GM21737 (cell line): Measurements from ENCODE around the gene CST11.
A peak's percentile ranks its signal among the peaks of the same experiment; 100 is the strongest.

ENCODE experiments used
- ATAC-seq: cut with Tn5 transposase; IDR thresholded peaks from one replicate; pipeline ENCODE4 v1.9.1; 2021; ENCODE audit warnings: mild to moderate bottlenecking, moderate library complexity; ENCODE audit not compliant: unreplicated experiment

Gene CST11

GRCh38 chr20:23420943-23421931 lies 31.4 kb downstream of the CST11 start, which contains the start of gene NAPB:
NAPB (minus strand) TSS chr20:23421488; CDS start chr20:23421402, 86 bp downstream.
- peak; percentile 96 for ATAC-seq

GRCh38 chr20:23419995-23420901 lies 32.4 kb downstream of the CST11 start:
- peak; percentile 33 for ATAC-seq

DNA sequence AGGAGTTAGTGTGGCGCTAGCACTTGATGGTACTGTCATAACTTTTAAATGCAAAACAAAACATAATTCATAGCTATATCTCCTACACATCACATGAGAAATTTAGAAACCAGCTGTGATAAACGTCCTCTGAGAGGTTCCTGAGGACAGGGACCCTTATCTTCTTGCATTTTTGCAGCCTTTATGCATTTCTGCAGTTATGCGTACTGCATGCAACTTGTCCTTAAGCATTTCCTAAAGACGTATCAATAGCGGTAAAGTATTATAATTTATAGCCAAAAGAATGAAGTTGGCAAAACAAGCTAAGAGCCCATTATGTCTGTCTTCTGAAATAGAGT lies 33.0 kb downstream of the CST11 start:
- ATAC-seq, result no peak

DNA sequence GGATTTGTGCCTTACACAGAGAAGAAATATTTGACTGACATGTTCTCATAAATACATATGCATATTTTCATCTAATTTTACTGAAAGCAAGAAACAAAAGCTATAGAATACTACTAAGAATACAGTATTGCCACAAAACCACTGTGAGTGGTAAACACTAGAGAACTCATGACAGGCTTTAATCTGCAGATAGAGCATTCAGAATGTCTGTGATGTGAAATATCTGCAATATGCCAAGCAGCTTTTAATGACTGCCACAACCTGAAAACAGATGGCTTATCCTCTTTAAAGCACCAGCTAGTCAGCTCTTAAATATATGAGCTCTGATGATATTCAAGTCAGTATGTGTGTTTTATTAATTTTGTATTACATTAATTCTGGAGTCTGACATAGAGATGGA lies 34.8 kb downstream of the CST11 start:
- no peak for ATAC-seq

- no peak for ATAC-seq
These were observed 36.6 kb downstream of the CST11 start for GRCh38 chr20:23415959-23416583.

- ATAC-seq, result no peak
These were observed 37.1 kb downstream of the CST11 start for GRCh38 chr20:23415555-23415954.

GRCh38 chr20:23414526-23415188 lies 38.0 kb downstream of the CST11 start:
- no peak for ATAC-seq

GRCh38 chr20:23413862-23414422 lies 38.7 kb downstream of the CST11 start:
- no peak for ATAC-seq

DNA sequence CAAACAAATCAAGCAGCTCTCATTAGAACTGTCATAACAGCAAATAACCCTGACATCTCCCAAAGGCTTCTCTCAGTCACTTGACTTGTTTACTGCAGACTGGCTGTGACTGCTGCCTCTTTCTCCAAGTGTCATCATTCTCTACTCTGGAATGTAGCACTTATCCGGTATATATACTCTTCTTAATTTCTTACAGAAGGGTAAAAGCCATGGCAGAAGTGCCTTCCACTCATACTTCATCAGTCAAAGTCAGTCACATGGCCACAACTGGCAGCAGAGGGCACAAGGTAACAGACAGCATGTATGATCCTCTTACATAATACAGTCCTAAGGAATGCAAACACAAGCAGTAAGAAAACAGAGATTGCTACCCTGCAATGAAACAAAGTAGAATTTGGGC lies 40.6 kb downstream of the CST11 start:
- ATAC-seq, result no peak

DNA sequence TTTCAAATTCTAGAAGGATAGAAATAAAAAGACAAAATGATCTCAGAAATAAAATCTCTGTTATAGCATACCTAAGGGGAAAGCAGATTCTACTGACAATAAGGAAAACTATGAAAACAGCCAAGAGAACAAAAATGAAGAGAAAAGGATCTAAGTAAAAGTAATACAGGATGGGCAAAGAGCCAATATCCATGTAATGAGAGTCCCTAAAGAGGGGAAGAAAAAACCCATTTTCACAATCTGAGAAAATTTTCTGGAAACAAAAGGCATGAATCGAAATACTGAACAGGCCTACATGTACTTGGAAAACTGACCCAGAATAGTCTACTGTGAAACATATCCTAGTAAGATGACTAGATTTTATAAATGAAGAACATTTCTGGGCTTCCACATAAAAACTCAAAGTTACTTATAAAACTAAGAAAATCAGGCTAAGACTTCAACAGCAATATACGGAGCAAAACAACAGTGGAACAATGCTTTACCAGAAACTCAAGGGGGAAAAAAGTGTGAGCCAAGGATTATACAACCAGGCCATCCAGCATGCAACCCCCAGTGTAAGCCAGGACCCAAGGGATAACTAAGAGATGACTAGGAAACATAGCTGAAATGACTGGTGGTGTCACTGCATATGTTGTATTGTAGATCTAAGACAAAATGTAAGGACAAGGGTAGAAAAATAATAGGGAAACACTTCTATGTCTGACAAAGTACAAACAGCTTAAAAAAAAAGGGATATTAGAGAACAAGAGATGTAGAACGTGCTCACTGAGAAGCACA lies 41.6 kb downstream of the CST11 start:
- no peak for ATAC-seq

DNA sequence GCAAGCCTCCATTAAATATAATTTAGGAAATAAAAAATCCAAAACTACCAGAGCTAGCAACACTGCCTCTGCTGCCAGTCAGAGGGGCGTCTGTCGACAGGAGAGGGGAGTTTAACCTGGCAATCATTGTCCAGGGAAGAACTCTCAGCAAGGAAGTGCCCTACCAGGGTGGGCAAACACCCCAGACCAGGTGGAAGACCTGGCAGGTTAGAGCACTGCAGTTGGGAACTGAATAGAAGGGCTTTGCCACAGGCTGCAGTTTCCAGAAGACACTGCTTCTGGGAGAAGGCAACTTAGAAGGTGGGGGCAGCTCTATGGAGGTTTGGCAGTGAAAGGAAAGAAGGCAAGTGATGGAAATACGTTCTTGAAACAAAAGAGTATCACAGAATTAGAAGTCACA lies 42.9 kb downstream of the CST11 start:
- no peak for ATAC-seq

- ATAC-seq, result no peak
These were observed 43.7 kb downstream of the CST11 start for GRCh38 chr20:23408957-23409356.

GRCh38 chr20:23407781-23408464 lies 44.8 kb downstream of the CST11 start:
- peak; percentile 68 for ATAC-seq

DNA sequence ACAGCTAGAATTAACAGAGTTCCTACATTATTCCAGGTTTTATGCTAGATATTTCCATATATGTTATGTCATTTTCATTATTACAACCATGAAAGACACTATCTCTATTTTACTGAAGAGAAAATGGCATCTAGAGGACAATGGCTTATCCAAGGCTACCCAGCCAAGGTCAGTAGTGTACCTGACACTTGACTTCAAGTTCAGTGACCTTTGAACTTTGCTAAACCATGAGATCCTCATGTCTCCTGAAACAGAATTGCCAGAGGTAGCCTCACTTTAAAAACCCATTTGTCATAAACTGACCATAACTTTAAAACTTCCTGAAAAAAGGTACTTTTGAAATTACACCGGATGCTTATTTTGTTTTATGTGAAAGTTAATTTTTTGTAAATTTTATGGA lies 45.8 kb downstream of the CST11 start:
- ATAC-seq, result no peak

DNA sequence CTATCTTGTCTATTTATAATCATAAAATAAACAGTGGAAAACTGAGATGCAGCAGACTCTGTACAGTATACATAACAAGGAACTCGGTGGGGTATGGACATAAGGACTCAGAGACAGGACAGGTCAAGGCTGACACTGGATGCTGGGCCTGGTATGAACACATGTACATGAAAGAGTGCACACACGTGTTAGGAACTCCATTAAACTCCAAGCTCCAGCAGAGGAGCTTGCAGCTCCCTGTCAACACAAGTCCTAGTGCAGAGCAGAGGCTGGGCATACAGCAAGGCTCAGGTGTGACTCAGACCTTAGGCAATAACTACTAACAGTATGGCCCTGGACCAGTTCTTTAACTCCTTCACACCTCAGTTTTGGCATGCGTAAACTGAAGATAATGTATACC lies 48.5 kb downstream of the CST11 start:
- ATAC-seq, result no peak

GRCh38 chr20:23403751-23404150 lies 48.9 kb downstream of the CST11 start:
- no peak for ATAC-seq

DNA sequence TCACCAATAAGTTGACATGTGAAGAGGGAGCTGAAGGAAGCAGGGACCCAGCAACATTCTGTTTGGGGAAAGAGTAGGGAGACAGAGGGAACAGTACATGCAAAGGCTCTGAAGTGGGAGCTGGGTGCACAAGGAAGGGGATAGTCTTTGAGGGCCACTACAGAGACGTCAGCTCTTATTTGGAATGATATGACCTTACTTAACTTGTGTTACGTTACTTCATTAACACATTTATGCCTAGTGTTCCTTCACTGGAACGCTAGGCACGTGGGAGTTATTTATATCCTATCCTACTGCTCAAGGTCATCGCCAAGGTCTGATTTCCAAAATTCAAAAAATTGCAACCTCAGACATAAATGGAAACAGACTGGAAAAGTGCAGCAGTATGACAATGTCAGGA lies 51.6 kb downstream of the CST11 start:
- ATAC-seq, result no peak
